ENCODE results near the gene PRDM11. TPM values are rescaled to one million over a fixed set of nuclear protein-coding genes. Genes with fewer than 3 reads are reported as not detected.

PRDM11 gene
- total and polyA plus RNA-seq, 4 donors: 0.64 to 6.9 (median 2.8) TPM

- no peak for TF ChIP-seq CTCF (IDR thresholded peaks at IDR 0.05; ENCODE audit: low read depth, low read length, missing input control)
- TF ChIP-seq, protein P1, sequence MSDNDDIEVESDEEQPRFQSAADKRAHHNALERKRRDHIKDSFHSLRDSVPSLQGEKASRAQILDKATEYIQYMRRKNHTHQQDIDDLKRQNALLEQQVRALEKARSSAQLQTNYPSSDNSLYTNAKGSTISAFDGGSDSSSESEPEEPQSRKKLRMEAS (IDR thresholded peaks at IDR 0.05): no peak
- no peak for TF ChIP-seq NR2F2 (IDR thresholded peaks at IDR 0.05)
- no peak for TF ChIP-seq JUND (IDR thresholded peaks at IDR 0.05)
- no peak for TF ChIP-seq FOXA2 (IDR thresholded peaks at IDR 0.05)
Measured at GRCh38 chr11:45166604-45166897, 20.1 kb downstream of the PRDM11 start (continued).

DNA sequence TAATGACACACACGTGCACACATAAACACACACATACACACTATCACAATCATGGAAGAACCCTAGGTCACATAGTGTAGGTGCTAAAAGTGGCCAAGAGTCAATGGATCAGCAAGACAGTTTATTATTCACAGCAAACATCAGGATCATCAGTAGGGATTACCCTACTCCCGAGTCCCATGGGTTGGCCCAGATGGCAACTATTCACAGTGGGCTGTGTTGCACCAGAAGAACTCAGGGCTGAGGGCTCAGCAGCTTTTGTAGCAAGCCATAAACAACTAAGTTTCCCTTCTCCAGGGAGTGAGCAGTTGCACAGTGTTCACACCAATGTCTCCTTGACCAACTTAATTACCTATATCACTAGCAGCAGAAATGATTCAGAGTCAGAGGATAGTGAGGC is 20.8 kb downstream of the PRDM11 start:
- H3K36me3 ChIP-seq (ENCODE audit: control insufficient read depth in 4 of 4, insufficient read depth in 3 of 4, low read depth in 1 of 4, low read length in 3 of 4): no peaks in the 10 kb centered on the region
- 91% methylated on average over 2 of the region's 2 CpGs for WGBS
- no peak overlapping the region for H3K27ac ChIP-seq (ENCODE audit: low read depth in 1 of 2, low read length in 2 of 2)
- H3K9me3 ChIP-seq (ENCODE audit: control insufficient read depth in 4 of 4, low read length in 3 of 4): no peaks in the 10 kb centered on the region
- peaks cover 0 to 2% (median under 1%) of the 10 kb centered on the region in 4 donors for H3K4me1 ChIP-seq (ENCODE audit: control insufficient read depth in 4 of 4, insufficient read depth in 4 of 4, low read length in 3 of 4)
- no peak overlapping the region for H3K4me3 ChIP-seq (ENCODE audit: low read depth in 1 of 3, low read length in 3 of 3)
- H3K27me3 ChIP-seq (ENCODE audit: control insufficient read depth in 4 of 4, insufficient read depth in 4 of 4, low read length in 3 of 4): no peaks in the 10 kb centered on the region
- no peak for DNase-seq (ENCODE audit: low spot score)
- TF ChIP-seq CTCF (IDR thresholded peaks at IDR 0.05; ENCODE audit: low read depth, low read length, missing input control) (no peak), HNF4G (IDR thresholded peaks at IDR 0.05) (no peak), RXRA (IDR thresholded peaks at IDR 0.05) (no peak), EGR1 (IDR thresholded peaks at IDR 0.05; ENCODE audit: low read depth in 2 of 2) (no peak)
- TF ChIP-seq, protein P1 (IDR thresholded peaks at IDR 0.05): no peak
- H3K9ac ChIP-seq (ENCODE audit: low read depth in 1 of 2, low read length in 2 of 2): no peak overlapping the region

GRCh38 chr11:45168366-45169130 is 22.1 kb downstream of the PRDM11 start:
- WGBS: 85% methylated on average over 10 of the region's 10 CpGs
- peaks cover 0 to under 1% (median under 1%) of the 10 kb centered on the region in 4 donors for H3K4me1 ChIP-seq (ENCODE audit: control insufficient read depth in 4 of 4, insufficient read depth in 4 of 4, low read length in 3 of 4)
- DNase-seq (ENCODE audit: low spot score): no peak
- no peaks in the 10 kb centered on the region for H3K9me3 ChIP-seq (ENCODE audit: control insufficient read depth in 4 of 4, low read length in 3 of 4)
- H3K9ac ChIP-seq (ENCODE audit: low read depth in 1 of 2, low read length in 2 of 2): no peak overlapping the region
- no peak overlapping the region for H3K27ac ChIP-seq (ENCODE audit: low read depth in 1 of 2, low read length in 2 of 2)
- H3K27me3 ChIP-seq (ENCODE audit: control insufficient read depth in 4 of 4, insufficient read depth in 4 of 4, low read length in 3 of 4): no peaks in the 10 kb centered on the region
- H3K4me3 ChIP-seq (ENCODE audit: low read depth in 1 of 3, low read length in 3 of 3): no peak overlapping the region
- TF ChIP-seq EGR1 (IDR thresholded peaks at IDR 0.05; ENCODE audit: low read depth in 2 of 2) (no peak), CTCF (IDR thresholded peaks at IDR 0.05; ENCODE audit: low read depth, low read length, missing input control) (no peak), TAF1 (conservative IDR thresholded peaks at IDR 0.05) (no peak), GABPA (IDR thresholded peaks at IDR 0.05 in 1 of 2, conservative IDR thresholded peaks at IDR 0.05 in 1 of 2) (no peak), HNF4G (IDR thresholded peaks at IDR 0.05) (no peak), HNF4A (conservative IDR thresholded peaks at IDR 0.05) (no peak), FOXA2 (IDR thresholded peaks at IDR 0.05) (no peak)
- H3K36me3 ChIP-seq (ENCODE audit: control insufficient read depth in 4 of 4, insufficient read depth in 3 of 4, low read depth in 1 of 4, low read length in 3 of 4): no peaks in the 10 kb centered on the region

All from liver (tissue), 9 donors.